ENCODE measurements around the gene BTAF1.

GRCh38 chr10:91891125-91892001 is 32.2 kb upstream of the BTAF1 start:
- TF ChIP-seq POLR2A (IDR thresholded peaks at IDR 0.05) = no peak
- TF ChIP-seq CTCF (IDR thresholded peaks at IDR 0.05) = no peak
- TF ChIP-seq POLR2AphosphoS5 (IDR thresholded peaks at IDR 0.05) = no peak
- no peak for TF ChIP-seq EP300 (IDR thresholded peaks at IDR 0.05)

Data from stomach (tissue), 4 donors.